Calu3 (cell line): Measurements from ENCODE around the gene KIF21A. TPM values are rescaled to one million over a fixed set of nuclear protein-coding genes. Genes with fewer than 3 reads are reported as not detected.
A peak's percentile ranks its signal among the peaks of the same experiment; 100 is the strongest.

Experiments used
- Bru-seq: library from RNA; stranded (reverse); fragments of 400-500 nt; gene quantifications from one replicate; lab custom pipeline; 2021; lab: Mats Ljungman, UMichigan
- BruChase-seq, 2 experiments: library from RNA; stranded (reverse); fragments of 400-500 nt; gene quantifications; one replicate each; lab custom pipeline; 2021; lab: Mats Ljungman, UMichigan
- BruUV-seq: library from RNA; stranded (reverse); fragments of 400-500 nt; replicated peaks from 2 replicates; lab custom pipeline; 2021; lab: Mats Ljungman, UMichigan
- CTCF ChIA-PET: fragments of 300-600 bp; sonication (Branson Sonifier 250); formaldehyde crosslinking; loops from one replicate; lab custom pipeline; 2022; ENCODE audit warnings: antibody characterized with exemption; lab: Charles Lee
- DNase-seq: peaks from one replicate; pipeline ENCODE4 v3.0.0; 2022
- H3K27ac Mint-ChIP-seq: one replicate; pipeline ENCODE4 v1.8.0; 2022; ENCODE audit warnings: mixed read lengths; ENCODE audit not compliant: unreplicated experiment
- H3K27me3 Mint-ChIP-seq: one replicate; pipeline ENCODE4 v1.8.0; 2022; ENCODE audit warnings: mixed read lengths; ENCODE audit not compliant: unreplicated experiment
- H3K36me3 Mint-ChIP-seq: one replicate; pipeline ENCODE4 v1.8.0; 2022; ENCODE audit warnings: mild to moderate bottlenecking, moderate library complexity, mixed read lengths; ENCODE audit not compliant: insufficient read depth, unreplicated experiment
- H3K4me1 Mint-ChIP-seq: one replicate; pipeline ENCODE4 v1.8.0; 2022; ENCODE audit warnings: mild to moderate bottlenecking, low read depth, mixed read lengths; ENCODE audit not compliant: unreplicated experiment
- H3K4me3 Mint-ChIP-seq: one replicate; pipeline ENCODE4 v1.8.0; 2022; ENCODE audit warnings: mild to moderate bottlenecking, low read depth, moderate library complexity, mixed read lengths; ENCODE audit not compliant: unreplicated experiment
- H3K9me3 Mint-ChIP-seq: one replicate; pipeline ENCODE4 v1.8.0; 2022; ENCODE audit warnings: low read depth, mixed read lengths; ENCODE audit not compliant: unreplicated experiment
- CTCF ChIP-seq: fragments of 200-600 bp; IDR thresholded peaks from one replicate; pipeline ENCODE4 v1.8.0; 2022; ENCODE audit warnings: antibody characterized with exemption; ENCODE audit not compliant: unreplicated experiment
- intact Hi-C: fragments of 100-400 bp; cut with micrococcal nuclease; formaldehyde crosslinking; loops from one replicate; pipeline ENCODE4 v1.10.0; 2022; ENCODE audit not compliant: unreplicated experiment
- long read RNA-seq: library from polyadenylated mRNA; stranded (forward); transcript quantifications from one replicate; pipeline ENCODE4 v2.0.0, GENCODE V29; 2022
- total RNA-seq: library from RNA; stranded (reverse); gene quantifications from 2 replicates; pipeline ENCODE4 v1.2.3, GENCODE V29; 2022

KIF21A gene
- 26.0 and 28.7 TPM in 2 replicates for total RNA-seq
- percentile 73 among the genes with signal in this experiment for Bru-seq, nascent RNA
- percentile 71 among the genes with signal in this experiment for BruChase-seq, experiment 1, labeled RNA remaining after a 6-hour chase
- percentile 64 among the genes with signal in this experiment for BruChase-seq, experiment 2, labeled RNA remaining after a 2-hour chase
- long read RNA-seq, partial matches to known transcripts: 2 of 4 reads
- long read RNA-seq, other reads (novel, unspliced or antisense): 2 of 4 reads

GRCh38 chr12:39443081-39443928 lies at the start of gene KIF21A:
TSS of gene KIF21A (minus strand) at chr12:39443120. CDS start at chr12:39442970, 150 bp downstream.
- CTCF ChIA-PET: interaction anchor here (1.3 kb wide), 1 partner anchor 12 kb away, joined by 3 read pairs; no protein-coding TSS in a partner anchor
- Mint-ChIP-seq H3K9me3 (no peaks in the 10 kb centered on the region), H3K4me1 (peaks cover 16% of the 10 kb centered on the region), H3K27me3 (no peaks in the 10 kb centered on the region), H3K27ac (peak within 1 kb of the TSS; percentile 87), H3K36me3 (peaks cover 22% of the 10 kb centered on the region), H3K4me3 (peak within 1 kb of the TSS; percentile 94)
- intact Hi-C loops: loop anchor here (5.0 to 10.0 kb wide), 2 partner anchors 111 to 126 kb away; no protein-coding TSS in a partner anchor
- BruUV-seq: no TSS peak
- peak; percentile 94 for DNase-seq
- TF ChIP-seq CTCF: peak; percentile 48

- Mint-ChIP-seq H3K4me1 (no peaks in the 10 kb centered on the region), H3K4me3 (no peak overlapping the region), H3K36me3 (no peaks in the 10 kb centered on the region), H3K9me3 (no peaks in the 10 kb centered on the region), H3K27me3 (no peaks in the 10 kb centered on the region), H3K27ac (no peak overlapping the region)
- CTCF ChIA-PET: no interaction called here
- no TSS peak for BruUV-seq
- intact Hi-C loops: no loop called here
- TF ChIP-seq CTCF: no peak
- DNase-seq: no peak
These were observed 47.8 kb upstream of the KIF21A start for GRCh38 chr12:39490500-39491282.

- intact Hi-C loops: no loop called here
- no TSS peak for BruUV-seq
- Mint-ChIP-seq H3K27ac (no peak overlapping the region), H3K9me3 (no peaks in the 10 kb centered on the region), H3K4me3 (no peak overlapping the region), H3K27me3 (no peaks in the 10 kb centered on the region), H3K4me1 (no peaks in the 10 kb centered on the region), H3K36me3 (no peaks in the 10 kb centered on the region)
- no peak for DNase-seq
- CTCF ChIA-PET: interaction anchor here (0.7 kb wide), 1 partner anchor 939 kb away, joined by 6 read pairs; no protein-coding TSS in a partner anchor
- no peak for TF ChIP-seq CTCF
These were observed 40.7 kb upstream of the KIF21A start for GRCh38 chr12:39483597-39483996.

GRCh38 chr12:39483042-39483441 lies 40.1 kb upstream of the KIF21A start:
- no TSS peak for BruUV-seq
- CTCF ChIA-PET: interaction anchor here (0.7 kb wide), 1 partner anchor 939 kb away, joined by 6 read pairs; no protein-coding TSS in a partner anchor
- H3K27ac Mint-ChIP-seq: no peak overlapping the region
- no peaks in the 10 kb centered on the region for H3K4me1 Mint-ChIP-seq
- no peak overlapping the region for H3K4me3 Mint-ChIP-seq
- H3K9me3 Mint-ChIP-seq: no peaks in the 10 kb centered on the region
- H3K36me3 Mint-ChIP-seq: no peaks in the 10 kb centered on the region
- no peak for TF ChIP-seq CTCF
- no peak for DNase-seq
- H3K27me3 Mint-ChIP-seq: no peaks in the 10 kb centered on the region
- intact Hi-C loops: no loop called here
